ENCODE data around the gene PBX4. TPM values are rescaled to one million over a fixed set of nuclear protein-coding genes. Genes with fewer than 3 reads are reported as not detected.

PBX4 gene
- total RNA-seq, 1 experiment from 2014 or later: 11.6 TPM

DNA sequence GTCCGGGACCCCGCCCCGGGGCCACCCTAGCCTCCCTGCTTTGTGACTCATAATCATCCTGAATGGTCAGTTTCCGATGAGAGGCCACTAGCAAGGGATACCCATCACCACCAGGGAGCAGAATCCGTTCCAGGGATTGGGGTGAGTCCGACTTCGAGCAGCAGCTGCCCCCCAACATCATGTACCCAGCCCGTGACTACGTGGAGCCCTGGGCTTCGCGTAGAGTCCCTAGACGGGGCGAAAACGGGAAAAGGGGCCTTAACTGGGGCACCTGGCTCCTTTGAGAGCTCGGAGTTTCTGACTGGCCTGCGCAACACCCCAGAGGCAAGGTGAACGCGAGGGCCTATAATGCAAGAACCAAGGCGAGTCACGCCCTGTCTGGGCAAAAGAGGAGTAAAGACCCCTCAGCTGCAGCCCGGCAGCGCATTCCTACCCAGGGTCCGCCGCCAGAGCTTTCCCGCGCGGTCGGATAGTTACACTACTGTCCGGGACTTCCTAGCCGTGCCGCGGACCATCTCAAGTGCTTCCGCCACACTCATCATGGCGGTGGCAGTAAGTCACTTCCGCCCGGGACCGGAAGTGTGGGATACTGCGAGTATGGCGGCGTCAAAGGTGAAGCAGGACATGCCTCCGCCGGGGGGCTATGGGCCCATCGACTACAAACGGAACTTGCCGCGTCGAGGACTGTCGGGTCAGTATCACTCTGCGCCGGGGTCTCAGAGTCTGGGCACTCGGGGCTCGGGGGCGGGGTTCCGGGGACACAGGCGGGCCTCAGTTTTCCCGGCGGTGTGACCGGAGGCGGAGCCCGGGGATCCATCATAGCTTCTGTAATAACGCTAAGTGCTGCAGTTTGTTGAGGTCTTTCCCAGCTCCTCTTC lies 102.6 kb downstream of the PBX4 start, which contains the start of gene NDUFA13:
NDUFA13 (plus strand) TSS at position 584 of the 878 bp plus-strand sequence; CDS start at position 598, 14 bp downstream.
- H3K27ac ChIP-seq (ENCODE audit: low read depth, low read length): peak within 1 kb of the TSS; percentile 88
- BruUV-seq (replicated peaks): TSS peak; percentile 91
- TF ChIP-seq, protein P1, sequence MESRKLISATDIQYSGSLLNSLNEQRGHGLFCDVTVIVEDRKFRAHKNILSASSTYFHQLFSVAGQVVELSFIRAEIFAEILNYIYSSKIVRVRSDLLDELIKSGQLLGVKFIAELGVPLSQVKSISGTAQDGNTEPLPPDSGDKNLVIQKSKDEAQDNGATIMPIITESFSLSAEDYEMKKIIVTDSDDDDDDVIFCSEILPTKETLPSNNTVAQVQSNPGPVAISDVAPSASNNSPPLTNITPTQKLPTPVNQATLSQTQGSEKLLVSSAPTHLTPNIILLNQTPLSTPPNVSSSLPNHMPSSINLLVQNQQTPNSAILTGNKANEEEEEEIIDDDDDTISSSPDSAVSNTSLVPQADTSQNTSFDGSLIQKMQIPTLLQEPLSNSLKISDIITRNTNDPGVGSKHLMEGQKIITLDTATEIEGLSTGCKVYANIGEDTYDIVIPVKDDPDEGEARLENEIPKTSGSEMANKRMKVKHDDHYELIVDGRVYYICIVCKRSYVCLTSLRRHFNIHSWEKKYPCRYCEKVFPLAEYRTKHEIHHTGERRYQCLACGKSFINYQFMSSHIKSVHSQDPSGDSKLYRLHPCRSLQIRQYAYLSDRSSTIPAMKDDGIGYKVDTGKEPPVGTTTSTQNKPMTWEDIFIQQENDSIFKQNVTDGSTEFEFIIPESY (IDR thresholded peaks at IDR 0.05; ENCODE audit: extremely low read depth, insufficient replicate concordance, low read length): no peak
- no peak for TF ChIP-seq JUND (IDR thresholded peaks at IDR 0.05)
- no peak for TF ChIP-seq SP1 (IDR thresholded peaks at IDR 0.05; ENCODE audit: low read depth)
- TF ChIP-seq, protein P2, sequence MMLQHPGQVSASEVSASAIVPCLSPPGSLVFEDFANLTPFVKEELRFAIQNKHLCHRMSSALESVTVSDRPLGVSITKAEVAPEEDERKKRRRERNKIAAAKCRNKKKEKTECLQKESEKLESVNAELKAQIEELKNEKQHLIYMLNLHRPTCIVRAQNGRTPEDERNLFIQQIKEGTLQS (IDR thresholded peaks at IDR 0.05): no peak
- TF ChIP-seq FOSL1 (IDR thresholded peaks at IDR 0.05; ENCODE audit: low read depth): no peak
- no peak for TF ChIP-seq EZH2 (IDR thresholded peaks at IDR 0.05)
- no peak for TF ChIP-seq EZH2phosphoT487 (IDR thresholded peaks at IDR 0.05; ENCODE audit: borderline replicate concordance)
- TF ChIP-seq CBX3 (IDR thresholded peaks at IDR 0.05; ENCODE audit: low read depth): 0 out of 2 replicates have a peak, but pooled peaks have one; percentile 10
- peak; percentile 99 for TF ChIP-seq YY1 (IDR thresholded peaks at IDR 0.05; ENCODE audit: extremely low read depth, insufficient replicate concordance, low read depth, low read length)
- TF ChIP-seq ZFX (IDR thresholded peaks at IDR 0.05): peak; percentile 82; the same call in 1 of the 2 replicates
- TF ChIP-seq, protein P3, sequence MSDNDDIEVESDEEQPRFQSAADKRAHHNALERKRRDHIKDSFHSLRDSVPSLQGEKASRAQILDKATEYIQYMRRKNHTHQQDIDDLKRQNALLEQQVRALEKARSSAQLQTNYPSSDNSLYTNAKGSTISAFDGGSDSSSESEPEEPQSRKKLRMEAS (IDR thresholded peaks at IDR 0.05): peak; percentile 73
- 0 out of 2 replicates have a peak, but pooled peaks have one; percentile 22 for TF ChIP-seq SIN3A (IDR thresholded peaks at IDR 0.05; ENCODE audit: low read depth)
- TF ChIP-seq ZNF274 (IDR thresholded peaks at IDR 0.05; ENCODE audit: low read depth, low read length): no peak
- peak; percentile 97 for TF ChIP-seq POLR2AphosphoS5 (IDR thresholded peaks at IDR 0.05; ENCODE audit: low read depth, low read length)
- TF ChIP-seq RAD21 (IDR thresholded peaks at IDR 0.05; ENCODE audit: low read depth): no peak
- TF ChIP-seq CEBPB (IDR thresholded peaks at IDR 0.05; ENCODE audit: low read depth): no peak
- TF ChIP-seq, protein P4, sequence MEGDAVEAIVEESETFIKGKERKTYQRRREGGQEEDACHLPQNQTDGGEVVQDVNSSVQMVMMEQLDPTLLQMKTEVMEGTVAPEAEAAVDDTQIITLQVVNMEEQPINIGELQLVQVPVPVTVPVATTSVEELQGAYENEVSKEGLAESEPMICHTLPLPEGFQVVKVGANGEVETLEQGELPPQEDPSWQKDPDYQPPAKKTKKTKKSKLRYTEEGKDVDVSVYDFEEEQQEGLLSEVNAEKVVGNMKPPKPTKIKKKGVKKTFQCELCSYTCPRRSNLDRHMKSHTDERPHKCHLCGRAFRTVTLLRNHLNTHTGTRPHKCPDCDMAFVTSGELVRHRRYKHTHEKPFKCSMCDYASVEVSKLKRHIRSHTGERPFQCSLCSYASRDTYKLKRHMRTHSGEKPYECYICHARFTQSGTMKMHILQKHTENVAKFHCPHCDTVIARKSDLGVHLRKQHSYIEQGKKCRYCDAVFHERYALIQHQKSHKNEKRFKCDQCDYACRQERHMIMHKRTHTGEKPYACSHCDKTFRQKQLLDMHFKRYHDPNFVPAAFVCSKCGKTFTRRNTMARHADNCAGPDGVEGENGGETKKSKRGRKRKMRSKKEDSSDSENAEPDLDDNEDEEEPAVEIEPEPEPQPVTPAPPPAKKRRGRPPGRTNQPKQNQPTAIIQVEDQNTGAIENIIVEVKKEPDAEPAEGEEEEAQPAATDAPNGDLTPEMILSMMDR (IDR thresholded peaks at IDR 0.05 in 2 of 3, conservative IDR thresholded peaks at IDR 0.05 in 1 of 3; ENCODE audit: borderline replicate concordance in 1 of 3, insufficient read depth in 1 of 3, low read depth in 2 of 3, low read length in 2 of 3): peak in 2 of 3 experiments; percentile 33 to 45; a peak in 4 of 6 replicates
- TF ChIP-seq TCF7L2 (IDR thresholded peaks at IDR 0.05; ENCODE audit: borderline replicate concordance, extremely low read depth, insufficient read depth, insufficient read length): peak; percentile 58
- TF ChIP-seq POLR2A (IDR thresholded peaks at IDR 0.05; ENCODE audit: borderline replicate concordance, extremely low read depth, insufficient read depth, insufficient read length): peak; percentile 89
- TF ChIP-seq SRF (IDR thresholded peaks at IDR 0.05; ENCODE audit: low read depth): no peak
- peak; percentile 84 for TF ChIP-seq EGR1 (IDR thresholded peaks at IDR 0.05; ENCODE audit: low read depth)

More for the DNA sequence above, 102.6 kb downstream of the PBX4 start, which contains the start of gene NDUFA13:
- Histone ChIP-seq H3K4me3 (replicated peaks in 1 of 2; ENCODE audit: low read depth in 1 of 2, low read length in 2 of 2) (peak within 1 kb of the TSS; percentile 69 to 98), H3K27me3 (ENCODE audit: insufficient read depth, low read length) (no peaks in the 10 kb centered on the region), H2AFZ (ENCODE audit: low read depth, low read length, poor library complexity, severe bottlenecking) (no peak within 1 kb of the TSS), H3K4me2 (ENCODE audit: low read length) (peak within 1 kb of the TSS; percentile 89), H3K9ac (ENCODE audit: low read length) (peak within 1 kb of the TSS; percentile 89), H3K79me2 (ENCODE audit: insufficient read depth, low read length) (peaks cover 47% of the 10 kb centered on the region), H4K20me1 (ENCODE audit: insufficient read depth) (no peaks in the 10 kb centered on the region), H3K9me3 (ENCODE audit: control insufficient read depth in 1 of 2, insufficient read depth in 1 of 2, low read depth in 1 of 2, low read length in 2 of 2) (no peaks in the 10 kb centered on the region), H3K4me1 (ENCODE audit: control insufficient read depth in 1 of 2, insufficient read depth in 2 of 2, low read length in 2 of 2) (peaks cover 7 to 24% of the 10 kb centered on the region in 2 experiments), H3K9me2 (ENCODE audit: insufficient read depth) (no peaks in the 10 kb centered on the region), H3K36me3 (ENCODE audit: control insufficient read depth in 1 of 2, insufficient read depth in 2 of 2, low read length in 2 of 2) (peaks cover 7 to 15% of the 10 kb centered on the region in 2 experiments; a peak in 3 of 4 replicates)
- POLR2A ChIA-PET: interaction anchor here (0.6 to 1.5 kb wide), 3 partner anchors 25 to 151 kb away, joined by 3 to 4 read pairs (median 3); partner anchors contain the start of gene GATAD2A
- RAD21 ChIA-PET (ENCODE audit: low non-redundant PET in 1 of 2, low total read pairs in 2 of 2, uncharacterized antibody in 2 of 2, unreplicated experiment in 2 of 2): interaction anchor here in 1 of 2 experiments (0.9 kb wide), 1 partner anchor 26 kb away, joined by 3 read pairs; no protein-coding TSS in a partner anchor
- intact Hi-C loops (cut with micrococcal nuclease): no loop called here
- DNase-seq (ENCODE audit: low read depth, low spot score): peak; percentile 85
- CTCF ChIA-PET: interaction anchor here (0.8 to 1.6 kb wide), 4 partner anchors 16 to 128 kb away, joined by 3 to 4 read pairs (median 3); partner anchors contain the start of gene GMIP
- peak; percentile 85 for ATAC-seq
